ENCODE results near the gene STXBP1. TPM values are rescaled to one million over a fixed set of nuclear protein-coding genes. Genes with fewer than 3 reads are reported as not detected.
A peak's percentile ranks its signal among the peaks of the same experiment; 100 is the strongest.

Gene STXBP1
- total and polyA plus RNA-seq, 2 of the 4 experiments (the other 2 are of a cell fraction): 15.8 to 22.6 TPM

DNA sequence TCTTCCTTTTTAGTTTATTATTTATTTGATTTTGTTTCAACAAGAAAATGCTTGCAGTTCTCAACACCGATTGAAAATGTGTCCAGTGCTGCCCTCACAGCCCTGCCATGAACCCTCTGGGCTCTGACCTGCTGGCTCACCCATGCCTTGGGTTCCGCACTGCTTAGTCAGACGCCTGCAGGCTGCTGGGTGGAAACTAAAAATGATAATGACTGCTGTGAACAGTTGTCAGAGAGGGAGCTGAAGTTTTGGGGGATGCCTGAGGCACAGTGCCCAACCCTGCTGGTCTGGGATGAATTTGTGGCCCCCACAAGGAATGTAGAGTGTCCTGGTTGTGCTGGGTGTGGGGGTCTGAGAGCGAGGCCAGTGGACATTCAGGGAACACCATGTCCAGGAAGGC is 72.5 kb downstream of the STXBP1 start:
- no peak overlapping the region for H4K5ac ChIP-seq (ENCODE audit: low read depth, low read length)
- BruUV-seq (replicated peaks): no TSS peak
- ChIA-PET CTCF (no interaction called here), POLR2A (ENCODE audit: unreplicated experiment) (no interaction called here)
- H4K91ac ChIP-seq (ENCODE audit: insufficient read depth, low read depth, low read length): no peak overlapping the region
- peak overlapping the region; percentile 37 for H2BK5ac ChIP-seq (ENCODE audit: low read depth, low read length, poor library complexity, severe bottlenecking)
- peaks cover 19% of the 10 kb centered on the region for H3K9me1 ChIP-seq (ENCODE audit: insufficient read depth, low read length)
- H2BK15ac ChIP-seq (ENCODE audit: low read depth, low read length): 0 out of 3 replicates have a peak overlapping the region, but pooled peaks have one; percentile 6
- dilution Hi-C loops (cut with HindIII; ENCODE audit: low sequenced_read_pairs, unreplicated experiment) (no loop called here), in situ Hi-C loops (cut with MboI; ENCODE audit: low sequenced_read_pairs) (no loop called here), intact Hi-C loops (cut with micrococcal nuclease) (no loop called here)
- H2BK120ac ChIP-seq (ENCODE audit: low read depth, low read length): peak overlapping the region; percentile 36; the same call in 1 of the 2 replicates
- no peaks in the 10 kb centered on the region for H3K27me3 ChIP-seq (ENCODE audit: control insufficient read depth, insufficient read depth, low read length)
- H2AK5ac ChIP-seq (ENCODE audit: low read depth, low read length): peak overlapping the region; percentile 52
- no peak overlapping the region for H3K9ac ChIP-seq (ENCODE audit: low read depth, low read length)
- no peak overlapping the region for H3K18ac ChIP-seq (ENCODE audit: low read depth, low read length)
- WGBS, 2 experiments (ENCODE audit: extremely low coverage in 2 of 2, insufficient read length in 1 of 2): 86% methylated on average over 1 of the region's 4 CpGs; no CpG with 5 or more reads in 1 of the 2 experiments
- peak overlapping the region; percentile 83 for H2AFZ ChIP-seq (replicated peaks; ENCODE audit: low read length, poor library complexity)
- H3K27ac ChIP-seq (ENCODE audit: insufficient read depth, low read length): no peak overlapping the region
- no peaks in the 10 kb centered on the region for H4K20me1 ChIP-seq (ENCODE audit: insufficient read depth, low read length)
- H3K4me1 ChIP-seq (ENCODE audit: control insufficient read depth, insufficient read depth, low read length): peaks cover 11% of the 10 kb centered on the region
- no peak for TF ChIP-seq RAD21 (IDR thresholded peaks at IDR 0.05; ENCODE audit: low read length)
- no peak for TF ChIP-seq MXI1 (IDR thresholded peaks at IDR 0.05; ENCODE audit: borderline replicate concordance, low read depth, low read length)
- TF ChIP-seq CEBPB (IDR thresholded peaks at IDR 0.05; ENCODE audit: low read depth, low read length): no peak
- TF ChIP-seq FOS (IDR thresholded peaks at IDR 0.05; ENCODE audit: low read depth, low read length): no peak
- TF ChIP-seq MAFK (IDR thresholded peaks at IDR 0.05; ENCODE audit: low read depth, low read length): no peak
- no peak for TF ChIP-seq CHD1 (IDR thresholded peaks at IDR 0.05; ENCODE audit: low read depth, low read length)
- no peak for TF ChIP-seq SMC3 (IDR thresholded peaks at IDR 0.05; ENCODE audit: low read depth, low read length)
- no peak for TF ChIP-seq RFX5 (IDR thresholded peaks at IDR 0.05; ENCODE audit: low read depth, low read length)
- TF ChIP-seq, protein P1, sequence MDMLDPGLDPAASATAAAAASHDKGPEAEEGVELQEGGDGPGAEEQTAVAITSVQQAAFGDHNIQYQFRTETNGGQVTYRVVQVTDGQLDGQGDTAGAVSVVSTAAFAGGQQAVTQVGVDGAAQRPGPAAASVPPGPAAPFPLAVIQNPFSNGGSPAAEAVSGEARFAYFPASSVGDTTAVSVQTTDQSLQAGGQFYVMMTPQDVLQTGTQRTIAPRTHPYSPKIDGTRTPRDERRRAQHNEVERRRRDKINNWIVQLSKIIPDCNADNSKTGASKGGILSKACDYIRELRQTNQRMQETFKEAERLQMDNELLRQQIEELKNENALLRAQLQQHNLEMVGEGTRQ (IDR thresholded peaks at IDR 0.05; ENCODE audit: low read depth, low read length): no peak
- TF ChIP-seq, protein P2, sequence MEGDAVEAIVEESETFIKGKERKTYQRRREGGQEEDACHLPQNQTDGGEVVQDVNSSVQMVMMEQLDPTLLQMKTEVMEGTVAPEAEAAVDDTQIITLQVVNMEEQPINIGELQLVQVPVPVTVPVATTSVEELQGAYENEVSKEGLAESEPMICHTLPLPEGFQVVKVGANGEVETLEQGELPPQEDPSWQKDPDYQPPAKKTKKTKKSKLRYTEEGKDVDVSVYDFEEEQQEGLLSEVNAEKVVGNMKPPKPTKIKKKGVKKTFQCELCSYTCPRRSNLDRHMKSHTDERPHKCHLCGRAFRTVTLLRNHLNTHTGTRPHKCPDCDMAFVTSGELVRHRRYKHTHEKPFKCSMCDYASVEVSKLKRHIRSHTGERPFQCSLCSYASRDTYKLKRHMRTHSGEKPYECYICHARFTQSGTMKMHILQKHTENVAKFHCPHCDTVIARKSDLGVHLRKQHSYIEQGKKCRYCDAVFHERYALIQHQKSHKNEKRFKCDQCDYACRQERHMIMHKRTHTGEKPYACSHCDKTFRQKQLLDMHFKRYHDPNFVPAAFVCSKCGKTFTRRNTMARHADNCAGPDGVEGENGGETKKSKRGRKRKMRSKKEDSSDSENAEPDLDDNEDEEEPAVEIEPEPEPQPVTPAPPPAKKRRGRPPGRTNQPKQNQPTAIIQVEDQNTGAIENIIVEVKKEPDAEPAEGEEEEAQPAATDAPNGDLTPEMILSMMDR (conservative IDR thresholded peaks at IDR 0.05; ENCODE audit: low read depth, low read length): no peak
- ATAC-seq (ENCODE audit: low read depth): peak; percentile 92
- no peak overlapping the region for H3K56ac ChIP-seq (ENCODE audit: extremely low read depth, insufficient read depth, low read length)
- peak overlapping the region; percentile 70 for H2AK9ac ChIP-seq (replicated peaks; ENCODE audit: low read depth, low read length, poor library complexity)
- peaks cover 57% of the 10 kb centered on the region for H3K36me3 ChIP-seq (ENCODE audit: control insufficient read depth, insufficient read depth, low read length)
- no peaks in the 10 kb centered on the region for H3K9me3 ChIP-seq (ENCODE audit: control insufficient read depth, insufficient read depth, low read length)
- no peak overlapping the region for H2BK20ac ChIP-seq (ENCODE audit: low read depth, low read length)
- no peaks in the 10 kb centered on the region for H3K79me1 ChIP-seq (ENCODE audit: low read depth in 1 of 2, low read length in 2 of 2)
- peak; percentile 56 for DNase-seq
- H3K23ac ChIP-seq (ENCODE audit: low read depth, low read length): no peak overlapping the region
- H3K4me2 ChIP-seq (ENCODE audit: low read depth, low read length): peak overlapping the region; percentile 49; the same call in 1 of the 2 replicates
- H4K8ac ChIP-seq (ENCODE audit: low read depth in 2 of 2, low read length in 2 of 2): no peak overlapping the region
- no peak overlapping the region for H3K4me3 ChIP-seq (ENCODE audit: insufficient read depth, low read depth, low read length)
- peak overlapping the region; percentile 14; the same call in 1 of the 2 replicates for H3K14ac ChIP-seq (replicated peaks; ENCODE audit: low read depth, low read length)
- 0 out of 2 replicates have a peak overlapping the region, but pooled peaks have one; percentile 33 for H3K4ac ChIP-seq (ENCODE audit: low read depth, low read length)
